ENCODE measurements around the gene SEC62. TPM values are rescaled to one million over a fixed set of nuclear protein-coding genes. Genes with fewer than 3 reads are reported as not detected.

SEC62 gene
- total RNA-seq, 1 experiment from 2014 or later: 51.2 TPM

DNA sequence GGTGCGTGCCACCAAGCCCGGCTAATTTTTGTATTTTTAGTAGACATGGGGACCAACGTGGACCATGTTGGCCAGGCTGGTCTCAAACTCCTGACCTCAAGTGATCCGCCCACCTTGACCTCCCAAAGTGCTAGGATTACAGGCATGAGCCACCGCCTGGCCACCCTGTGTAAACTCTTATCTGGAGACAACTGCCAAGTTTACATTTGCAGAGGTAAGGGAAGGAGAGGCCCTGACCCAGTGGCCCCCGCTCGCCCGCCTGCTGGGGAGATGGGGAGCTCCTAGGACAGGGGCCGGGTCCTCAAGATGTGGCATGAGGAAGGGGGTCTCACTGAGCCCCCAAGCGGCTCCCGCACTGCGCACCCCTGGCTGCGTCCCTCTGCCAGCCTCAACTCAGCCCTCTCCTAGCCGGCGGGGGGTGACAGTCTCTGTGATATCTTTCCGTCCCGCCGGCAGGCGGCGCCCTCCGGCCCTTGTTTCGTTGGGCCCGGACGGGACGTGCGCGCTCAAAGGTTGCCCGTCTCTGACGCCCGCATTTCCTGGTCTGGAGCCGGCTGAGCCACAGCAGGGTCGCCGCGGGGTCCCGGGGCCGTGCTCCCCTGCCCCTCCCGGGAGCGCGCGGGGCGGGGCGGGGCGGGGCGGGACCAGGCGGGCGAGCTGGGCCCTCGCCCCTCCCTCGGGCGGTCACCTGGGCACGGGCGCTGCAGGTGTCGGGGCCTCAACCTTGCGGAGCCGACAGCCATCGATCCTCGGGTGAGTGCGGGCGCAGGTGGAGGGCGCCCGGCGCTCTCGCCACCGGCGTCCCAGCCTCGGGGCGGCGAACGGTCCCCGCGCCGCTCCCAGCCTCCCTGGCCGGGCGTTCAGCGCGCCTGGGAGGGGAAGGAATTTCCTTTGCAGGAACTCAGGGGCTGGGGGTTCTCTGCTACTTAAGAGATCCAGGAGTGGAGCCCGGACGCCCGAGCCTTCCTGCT, 71.1 kb downstream of the SEC62 start, which contains the start of gene GPR160:
GPR160 (plus strand) TSS at position 533 of the 971 bp plus-strand sequence. CDS start 45,978 bp downstream, outside the sequence.
- Mint-ChIP-seq H3K9me3 (no peaks in the 10 kb centered on the region), H3K27me3 (ENCODE audit: low read depth) (no peaks in the 10 kb centered on the region), H3K27ac (peak within 1 kb of the TSS; percentile 87), H3K4me3 (peak within 1 kb of the TSS; percentile 85), H3K4me1 (peaks cover 24% of the 10 kb centered on the region), H3K36me3 (peaks cover 12% of the 10 kb centered on the region; the same call in 1 of the 2 replicates)
- ChIA-PET POLR2A (no interaction called here), CTCF (interaction anchor here (0.6 to 1.3 kb wide), 7 partner anchors 41 to 266 kb away, joined by 3 to 7 read pairs (median 3); partner anchors contain the start of genes MYNN and SEC62)
- peak; percentile 74 for ATAC-seq
- peak; percentile 92 for DNase-seq (ENCODE audit: low spot score)
- TF ChIP-seq ATF1 (CRISPR knock-in tag; IDR thresholded peaks at IDR 0.05) (no peak), RORB (CRISPR knock-in tag; IDR thresholded peaks at IDR 0.05) (no peak), ESRRA (CRISPR knock-in tag; IDR thresholded peaks at IDR 0.05; ENCODE audit: borderline replicate concordance) (no peak), GRHL2 (CRISPR knock-in tag; IDR thresholded peaks at IDR 0.05; ENCODE audit: insufficient replicate concordance, severe bottlenecking) (no peak), NR3C1 (CRISPR knock-in tag; conservative IDR thresholded peaks at IDR 0.05; ENCODE audit: low read depth) (no peak), SP1 (CRISPR knock-in tag; conservative IDR thresholded peaks at IDR 0.05) (peak; percentile 42), CREB1 (CRISPR knock-in tag; IDR thresholded peaks at IDR 0.05) (no peak), TEAD1 (CRISPR knock-in tag; IDR thresholded peaks at IDR 0.05) (peak; percentile 74), RELA (CRISPR knock-in tag; IDR thresholded peaks at IDR 0.05; ENCODE audit: borderline replicate concordance) (no peak), ZNF423 (CRISPR knock-in tag; IDR thresholded peaks at IDR 0.05) (peak; percentile 100), MXD4 (CRISPR knock-in tag; IDR thresholded peaks at IDR 0.05; ENCODE audit: borderline replicate concordance) (no peak), ETV6 (CRISPR knock-in tag; IDR thresholded peaks at IDR 0.05) (peak; percentile 53; the same call in 1 of the 2 replicates), NR2C2 (CRISPR knock-in tag; IDR thresholded peaks at IDR 0.05) (no peak), GTF2I (CRISPR knock-in tag; conservative IDR thresholded peaks at IDR 0.05) (0 out of 2 replicates have a peak, but pooled peaks have one; percentile 24), IRF2 (CRISPR knock-in tag; IDR thresholded peaks at IDR 0.05; ENCODE audit: borderline replicate concordance, low read depth) (no peak), ZNF317 (CRISPR knock-in tag; IDR thresholded peaks at IDR 0.05; ENCODE audit: borderline replicate concordance, low read depth) (no peak)
- TF ChIP-seq, protein P1, sequence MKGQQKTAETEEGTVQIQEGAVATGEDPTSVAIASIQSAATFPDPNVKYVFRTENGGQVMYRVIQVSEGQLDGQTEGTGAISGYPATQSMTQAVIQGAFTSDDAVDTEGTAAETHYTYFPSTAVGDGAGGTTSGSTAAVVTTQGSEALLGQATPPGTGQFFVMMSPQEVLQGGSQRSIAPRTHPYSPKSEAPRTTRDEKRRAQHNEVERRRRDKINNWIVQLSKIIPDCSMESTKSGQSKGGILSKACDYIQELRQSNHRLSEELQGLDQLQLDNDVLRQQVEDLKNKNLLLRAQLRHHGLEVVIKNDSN (CRISPR knock-in tag; IDR thresholded peaks at IDR 0.05): no peak
- TF ChIP-seq, protein P2, sequence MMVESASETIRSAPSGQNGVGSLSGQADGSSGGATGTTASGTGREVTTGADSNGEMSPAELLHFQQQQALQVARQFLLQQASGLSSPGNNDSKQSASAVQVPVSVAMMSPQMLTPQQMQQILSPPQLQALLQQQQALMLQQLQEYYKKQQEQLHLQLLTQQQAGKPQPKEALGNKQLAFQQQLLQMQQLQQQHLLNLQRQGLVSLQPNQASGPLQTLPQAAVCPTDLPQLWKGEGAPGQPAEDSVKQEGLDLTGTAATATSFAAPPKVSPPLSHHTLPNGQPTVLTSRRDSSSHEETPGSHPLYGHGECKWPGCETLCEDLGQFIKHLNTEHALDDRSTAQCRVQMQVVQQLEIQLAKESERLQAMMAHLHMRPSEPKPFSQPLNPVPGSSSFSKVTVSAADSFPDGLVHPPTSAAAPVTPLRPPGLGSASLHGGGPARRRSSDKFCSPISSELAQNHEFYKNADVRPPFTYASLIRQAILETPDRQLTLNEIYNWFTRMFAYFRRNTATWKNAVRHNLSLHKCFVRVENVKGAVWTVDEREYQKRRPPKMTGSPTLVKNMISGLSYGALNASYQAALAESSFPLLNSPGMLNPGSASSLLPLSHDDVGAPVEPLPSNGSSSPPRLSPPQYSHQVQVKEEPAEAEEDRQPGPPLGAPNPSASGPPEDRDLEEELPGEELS (CRISPR knock-in tag; IDR thresholded peaks at IDR 0.05): no peak
- TF ChIP-seq, protein P3, sequence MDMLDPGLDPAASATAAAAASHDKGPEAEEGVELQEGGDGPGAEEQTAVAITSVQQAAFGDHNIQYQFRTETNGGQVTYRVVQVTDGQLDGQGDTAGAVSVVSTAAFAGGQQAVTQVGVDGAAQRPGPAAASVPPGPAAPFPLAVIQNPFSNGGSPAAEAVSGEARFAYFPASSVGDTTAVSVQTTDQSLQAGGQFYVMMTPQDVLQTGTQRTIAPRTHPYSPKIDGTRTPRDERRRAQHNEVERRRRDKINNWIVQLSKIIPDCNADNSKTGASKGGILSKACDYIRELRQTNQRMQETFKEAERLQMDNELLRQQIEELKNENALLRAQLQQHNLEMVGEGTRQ (CRISPR knock-in tag; IDR thresholded peaks at IDR 0.05): peak; percentile 71
- TF ChIP-seq, protein P4, sequence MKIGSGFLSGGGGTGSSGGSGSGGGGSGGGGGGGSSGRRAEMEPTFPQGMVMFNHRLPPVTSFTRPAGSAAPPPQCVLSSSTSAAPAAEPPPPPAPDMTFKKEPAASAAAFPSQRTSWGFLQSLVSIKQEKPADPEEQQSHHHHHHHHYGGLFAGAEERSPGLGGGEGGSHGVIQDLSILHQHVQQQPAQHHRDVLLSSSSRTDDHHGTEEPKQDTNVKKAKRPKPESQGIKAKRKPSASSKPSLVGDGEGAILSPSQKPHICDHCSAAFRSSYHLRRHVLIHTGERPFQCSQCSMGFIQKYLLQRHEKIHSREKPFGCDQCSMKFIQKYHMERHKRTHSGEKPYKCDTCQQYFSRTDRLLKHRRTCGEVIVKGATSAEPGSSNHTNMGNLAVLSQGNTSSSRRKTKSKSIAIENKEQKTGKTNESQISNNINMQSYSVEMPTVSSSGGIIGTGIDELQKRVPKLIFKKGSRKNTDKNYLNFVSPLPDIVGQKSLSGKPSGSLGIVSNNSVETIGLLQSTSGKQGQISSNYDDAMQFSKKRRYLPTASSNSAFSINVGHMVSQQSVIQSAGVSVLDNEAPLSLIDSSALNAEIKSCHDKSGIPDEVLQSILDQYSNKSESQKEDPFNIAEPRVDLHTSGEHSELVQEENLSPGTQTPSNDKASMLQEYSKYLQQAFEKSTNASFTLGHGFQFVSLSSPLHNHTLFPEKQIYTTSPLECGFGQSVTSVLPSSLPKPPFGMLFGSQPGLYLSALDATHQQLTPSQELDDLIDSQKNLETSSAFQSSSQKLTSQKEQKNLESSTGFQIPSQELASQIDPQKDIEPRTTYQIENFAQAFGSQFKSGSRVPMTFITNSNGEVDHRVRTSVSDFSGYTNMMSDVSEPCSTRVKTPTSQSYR (CRISPR knock-in tag; IDR thresholded peaks at IDR 0.05): no peak
- TF ChIP-seq, protein P5, sequence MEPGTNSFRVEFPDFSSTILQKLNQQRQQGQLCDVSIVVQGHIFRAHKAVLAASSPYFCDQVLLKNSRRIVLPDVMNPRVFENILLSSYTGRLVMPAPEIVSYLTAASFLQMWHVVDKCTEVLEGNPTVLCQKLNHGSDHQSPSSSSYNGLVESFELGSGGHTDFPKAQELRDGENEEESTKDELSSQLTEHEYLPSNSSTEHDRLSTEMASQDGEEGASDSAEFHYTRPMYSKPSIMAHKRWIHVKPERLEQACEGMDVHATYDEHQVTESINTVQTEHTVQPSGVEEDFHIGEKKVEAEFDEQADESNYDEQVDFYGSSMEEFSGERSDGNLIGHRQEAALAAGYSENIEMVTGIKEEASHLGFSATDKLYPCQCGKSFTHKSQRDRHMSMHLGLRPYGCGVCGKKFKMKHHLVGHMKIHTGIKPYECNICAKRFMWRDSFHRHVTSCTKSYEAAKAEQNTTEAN (CRISPR knock-in tag; IDR thresholded peaks at IDR 0.05): no peak; the same call in 1 of the 2 replicates
- TF ChIP-seq, protein P6, sequence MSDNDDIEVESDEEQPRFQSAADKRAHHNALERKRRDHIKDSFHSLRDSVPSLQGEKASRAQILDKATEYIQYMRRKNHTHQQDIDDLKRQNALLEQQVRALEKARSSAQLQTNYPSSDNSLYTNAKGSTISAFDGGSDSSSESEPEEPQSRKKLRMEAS (CRISPR knock-in tag; IDR thresholded peaks at IDR 0.05): peak; percentile 43
- TF ChIP-seq, protein P7, sequence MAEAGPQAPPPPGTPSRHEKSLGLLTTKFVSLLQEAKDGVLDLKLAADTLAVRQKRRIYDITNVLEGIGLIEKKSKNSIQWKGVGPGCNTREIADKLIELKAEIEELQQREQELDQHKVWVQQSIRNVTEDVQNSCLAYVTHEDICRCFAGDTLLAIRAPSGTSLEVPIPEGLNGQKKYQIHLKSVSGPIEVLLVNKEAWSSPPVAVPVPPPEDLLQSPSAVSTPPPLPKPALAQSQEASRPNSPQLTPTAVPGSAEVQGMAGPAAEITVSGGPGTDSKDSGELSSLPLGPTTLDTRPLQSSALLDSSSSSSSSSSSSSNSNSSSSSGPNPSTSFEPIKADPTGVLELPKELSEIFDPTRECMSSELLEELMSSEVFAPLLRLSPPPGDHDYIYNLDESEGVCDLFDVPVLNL (CRISPR knock-in tag; IDR thresholded peaks at IDR 0.05; ENCODE audit: borderline replicate concordance, low read depth): no peak
- TF ChIP-seq, protein P8, sequence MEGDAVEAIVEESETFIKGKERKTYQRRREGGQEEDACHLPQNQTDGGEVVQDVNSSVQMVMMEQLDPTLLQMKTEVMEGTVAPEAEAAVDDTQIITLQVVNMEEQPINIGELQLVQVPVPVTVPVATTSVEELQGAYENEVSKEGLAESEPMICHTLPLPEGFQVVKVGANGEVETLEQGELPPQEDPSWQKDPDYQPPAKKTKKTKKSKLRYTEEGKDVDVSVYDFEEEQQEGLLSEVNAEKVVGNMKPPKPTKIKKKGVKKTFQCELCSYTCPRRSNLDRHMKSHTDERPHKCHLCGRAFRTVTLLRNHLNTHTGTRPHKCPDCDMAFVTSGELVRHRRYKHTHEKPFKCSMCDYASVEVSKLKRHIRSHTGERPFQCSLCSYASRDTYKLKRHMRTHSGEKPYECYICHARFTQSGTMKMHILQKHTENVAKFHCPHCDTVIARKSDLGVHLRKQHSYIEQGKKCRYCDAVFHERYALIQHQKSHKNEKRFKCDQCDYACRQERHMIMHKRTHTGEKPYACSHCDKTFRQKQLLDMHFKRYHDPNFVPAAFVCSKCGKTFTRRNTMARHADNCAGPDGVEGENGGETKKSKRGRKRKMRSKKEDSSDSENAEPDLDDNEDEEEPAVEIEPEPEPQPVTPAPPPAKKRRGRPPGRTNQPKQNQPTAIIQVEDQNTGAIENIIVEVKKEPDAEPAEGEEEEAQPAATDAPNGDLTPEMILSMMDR (IDR thresholded peaks at IDR 0.05): peak; percentile 79

Data from WTC11 (cell line).